ENCODE measurements around the gene RBBP9.
"Not testable (repeated sequence)": the region's sequence is repeated elsewhere in the genome, so short reads cannot be mapped to it uniquely, and the experiment has no call there.

RBBP9 gene

GRCh38 chr20:18496740-18497592, at the start of gene RBBP9:
Gene RBBP9 (minus strand): TSS chr20:18497225. CDS start chr20:18497167, 58 bp downstream.
- DNase-seq (ENCODE audit: low read depth in 2 of 2, low spot score in 1 of 2): peak; percentile 38 to 55

- no peak for DNase-seq (ENCODE audit: low read depth in 2 of 2, low spot score in 1 of 2)
Observed at GRCh38 chr20:18545566-18545965, 48.5 kb upstream of the RBBP9 start.

GRCh38 chr20:18543932-18544331, 46.9 kb upstream of the RBBP9 start:
- no peak for DNase-seq (ENCODE audit: low read depth in 2 of 2, low spot score in 1 of 2)

GRCh38 chr20:18543216-18543615, 46.2 kb upstream of the RBBP9 start:
- DNase-seq (ENCODE audit: low read depth in 2 of 2, low spot score in 1 of 2): no peak

GRCh38 chr20:18541741-18542140, 44.7 kb upstream of the RBBP9 start:
- DNase-seq (ENCODE audit: low read depth in 2 of 2, low spot score in 1 of 2): no peak

- DNase-seq (ENCODE audit: low read depth in 2 of 2, low spot score in 1 of 2): no peak
Observed at GRCh38 chr20:18537651-18538050, 40.6 kb upstream of the RBBP9 start.

GRCh38 chr20:18533978-18534644, 37.1 kb upstream of the RBBP9 start:
- no peak for DNase-seq (ENCODE audit: low read depth in 2 of 2, low spot score in 1 of 2)

- DNase-seq (ENCODE audit: low read depth in 2 of 2, low spot score in 1 of 2): no peak
Observed at GRCh38 chr20:18533491-18533890, 36.5 kb upstream of the RBBP9 start.

- no peak for DNase-seq (ENCODE audit: low read depth in 2 of 2, low spot score in 1 of 2)
Observed at GRCh38 chr20:18532626-18533025, 35.6 kb upstream of the RBBP9 start.

GRCh38 chr20:18529041-18529440, 32.0 kb upstream of the RBBP9 start:
- no peak for DNase-seq (ENCODE audit: low read depth in 2 of 2, low spot score in 1 of 2)

GRCh38 chr20:18527836-18528235, 30.8 kb upstream of the RBBP9 start:
- no peak for DNase-seq (ENCODE audit: low read depth in 2 of 2, low spot score in 1 of 2)

- no peak for DNase-seq (ENCODE audit: low read depth in 2 of 2, low spot score in 1 of 2)
Observed at GRCh38 chr20:18527339-18527738, 30.3 kb upstream of the RBBP9 start.

GRCh38 chr20:18526761-18527160, 29.7 kb upstream of the RBBP9 start:
- not testable (repeated sequence) for DNase-seq (ENCODE audit: low read depth in 2 of 2, low spot score in 1 of 2)

- no peak for DNase-seq (ENCODE audit: low read depth in 2 of 2, low spot score in 1 of 2)
Observed at GRCh38 chr20:18524646-18525045, 27.6 kb upstream of the RBBP9 start.

GRCh38 chr20:18523066-18523465, 26.0 kb upstream of the RBBP9 start:
- no peak for DNase-seq (ENCODE audit: low read depth in 2 of 2, low spot score in 1 of 2)

- not testable (repeated sequence) for DNase-seq (ENCODE audit: low read depth in 2 of 2, low spot score in 1 of 2)
Observed at GRCh38 chr20:18522066-18522465, 25.0 kb upstream of the RBBP9 start.

- no peak for DNase-seq (ENCODE audit: low read depth in 2 of 2, low spot score in 1 of 2)
Observed at GRCh38 chr20:18515973-18516372, 18.9 kb upstream of the RBBP9 start.

GRCh38 chr20:18514127-18514526, 17.1 kb upstream of the RBBP9 start:
- DNase-seq (ENCODE audit: low read depth in 2 of 2, low spot score in 1 of 2): no peak

GRCh38 chr20:18513208-18513607, 16.2 kb upstream of the RBBP9 start:
- DNase-seq (ENCODE audit: low read depth in 2 of 2, low spot score in 1 of 2): no peak

- DNase-seq (ENCODE audit: low read depth in 2 of 2, low spot score in 1 of 2): no peak
Observed at GRCh38 chr20:18511571-18511970, 14.5 kb upstream of the RBBP9 start.

GRCh38 chr20:18507218-18508191, 10.5 kb upstream of the RBBP9 start, which contains the start of gene SEC23B:
Gene SEC23B (plus strand): TSS chr20:18507940. CDS start chr20:18510836, 2,896 bp downstream.
- DNase-seq (ENCODE audit: low read depth in 2 of 2, low spot score in 1 of 2): peak; percentile 96 to 97

Data from stimulated activated CD8-positive, alpha-beta memory T cell treated with anti-CD3 and anti-CD28 coated beads, Interleukin-4, amount 100 ng/mL, for 1 hour (primary cell).